IMR-90 (cell line): ENCODE measurements around the gene AHNAK2. TPM values are rescaled to one million over a fixed set of nuclear protein-coding genes. Genes with fewer than 3 reads are reported as not detected.
"Not testable (repeated sequence)": the region's sequence is repeated elsewhere in the genome, so short reads cannot be mapped to it uniquely, and the experiment has no call there.

Experiments used
- ATAC-seq: fragments of 200-7000 bp; cut with Tn5 transposase; 2 replicates; pipeline ENCODE4 v1.9.1; 2020; ENCODE audit warnings: low read depth, mild to moderate bottlenecking, moderate library complexity
- BruUV-seq: library from RNA; stranded (reverse); fragments of 400-500 nt; replicated peaks from 2 replicates; lab custom pipeline; 2021; lab: Mats Ljungman, UMichigan
- CTCF ChIA-PET: fragments of 300-600 bp; formaldehyde crosslinking; extraction: SDS; loops from one replicate; lab custom pipeline; 2021; ENCODE audit warnings: antibody characterized with exemption; lab: Yijun Ruan, JAX
- POLR2A ChIA-PET: fragments of 300-600 bp; sonication (Branson Sonifier 250); formaldehyde crosslinking; loops from one replicate; lab custom pipeline; 2022; ENCODE audit warnings: antibody characterized with exemption; ENCODE audit not compliant: unreplicated experiment; lab: Charles Lee
- DNase-seq: peaks from one replicate; pipeline ENCODE4 v3.0.0; 2013
- H2AFZ ChIP-seq: replicated peaks from 2 replicates; pipeline ENCODE3; 2013; ENCODE audit warnings: low read length, mild to moderate bottlenecking; ENCODE audit not compliant: poor library complexity
- H2AK5ac ChIP-seq: 2 replicates; pipeline ENCODE4 v1.6.1; 2013; ENCODE audit warnings: low read depth, low read length, inconsistent platforms
- H2AK9ac ChIP-seq: replicated peaks from 2 replicates; pipeline ENCODE3; 2013; ENCODE audit warnings: mild to moderate bottlenecking, low read depth, low read length, moderate library complexity; ENCODE audit not compliant: poor library complexity
- H2BK120ac ChIP-seq: 2 replicates; pipeline ENCODE4 v1.6.1; 2013; ENCODE audit warnings: low read depth, low read length, inconsistent platforms
- H2BK15ac ChIP-seq: 3 replicates; pipeline ENCODE4 v1.6.1; 2013; ENCODE audit warnings: low read depth, low read length, inconsistent platforms
- H2BK20ac ChIP-seq: 2 replicates; pipeline ENCODE4 v1.6.1; 2013; ENCODE audit warnings: low read depth, mild to moderate bottlenecking, inconsistent platforms, low read length, moderate library complexity
- H2BK5ac ChIP-seq: 2 replicates; pipeline ENCODE4 v1.6.1; 2013; ENCODE audit warnings: mild to moderate bottlenecking, low read depth, low read length, inconsistent platforms; ENCODE audit not compliant: poor library complexity, severe bottlenecking
- H3K14ac ChIP-seq: replicated peaks from 2 replicates; pipeline ENCODE4 v1.6.1; 2013; ENCODE audit warnings: low read depth, low read length, inconsistent platforms
- H3K18ac ChIP-seq: 2 replicates; pipeline ENCODE4 v1.6.1; 2013; ENCODE audit warnings: low read depth, low read length, control low read depth
- H3K23ac ChIP-seq: 2 replicates; pipeline ENCODE4 v1.6.1; 2013; ENCODE audit warnings: low read depth, low read length, inconsistent platforms
- H3K27ac ChIP-seq: 2 replicates; pipeline ENCODE4 v1.5.1; 2013; ENCODE audit warnings: mild to moderate bottlenecking, control low read depth, low read length; ENCODE audit not compliant: insufficient read depth
- H3K27me3 ChIP-seq: 2 replicates; pipeline ENCODE4 v1.6.1; 2013; ENCODE audit warnings: low read length; ENCODE audit not compliant: control insufficient read depth, insufficient read depth
- H3K36me3 ChIP-seq: 2 replicates; pipeline ENCODE4 v1.6.1; 2013; ENCODE audit warnings: low read length, mixed read lengths; ENCODE audit not compliant: control insufficient read depth, insufficient read depth
- H3K4ac ChIP-seq: 2 replicates; pipeline ENCODE4 v1.6.1; 2013; ENCODE audit warnings: low read depth, low read length, inconsistent platforms
- H3K4me1 ChIP-seq: 2 replicates; pipeline ENCODE4 v1.6.1; 2013; ENCODE audit warnings: low read length, mixed read lengths; ENCODE audit not compliant: control insufficient read depth, insufficient read depth
- H3K4me2 ChIP-seq: 2 replicates; pipeline ENCODE4 v1.6.1; 2013; ENCODE audit warnings: low read depth, mild to moderate bottlenecking, control low read depth, low read length, moderate library complexity
- H3K4me3 ChIP-seq: 2 replicates; pipeline ENCODE4 v1.5.1; 2013; ENCODE audit warnings: low read depth, mild to moderate bottlenecking, control low read depth, low read length, moderate library complexity; ENCODE audit not compliant: insufficient read depth
- H3K56ac ChIP-seq: 2 replicates; pipeline ENCODE4 v1.6.1; 2013; ENCODE audit warnings: low read length, inconsistent platforms; ENCODE audit not compliant: insufficient read depth; ENCODE audit errors: extremely low read depth
- H3K79me1 ChIP-seq, 2 experiments: 2 replicates each; pipeline ENCODE4 v1.6.1; 2013; ENCODE audit warnings: low read length in 2 of 2, inconsistent platforms in 1 of 2, low read depth in 1 of 2
- H3K9ac ChIP-seq: 2 replicates; pipeline ENCODE4 v1.6.1; 2013; ENCODE audit warnings: low read depth, low read length, control low read depth
- H3K9me1 ChIP-seq: 2 replicates; pipeline ENCODE4 v1.6.1; 2013; ENCODE audit warnings: low read length, inconsistent platforms; ENCODE audit not compliant: insufficient read depth
- H3K9me3 ChIP-seq: 2 replicates; pipeline ENCODE4 v1.6.1; 2013; ENCODE audit warnings: low read length; ENCODE audit not compliant: control insufficient read depth, insufficient read depth
- H4K20me1 ChIP-seq: 2 replicates; pipeline ENCODE4 v1.6.1; 2013; ENCODE audit warnings: low read length, inconsistent platforms; ENCODE audit not compliant: insufficient read depth
- H4K5ac ChIP-seq: 2 replicates; pipeline ENCODE4 v1.6.1; 2013; ENCODE audit warnings: mild to moderate bottlenecking, low read depth, low read length, control low read depth
- H4K8ac ChIP-seq, 2 experiments: 2 replicates each; pipeline ENCODE4 v1.6.1; 2013; ENCODE audit warnings: low read depth in 2 of 2, low read length in 2 of 2, control low read depth in 1 of 2, inconsistent platforms in 1 of 2
- H4K91ac ChIP-seq: 2 replicates; pipeline ENCODE4 v1.6.1; 2013; ENCODE audit warnings: low read depth, low read length, inconsistent platforms; ENCODE audit not compliant: insufficient read depth
- WGBS, 2 experiments: methylation state at CpG; one replicate each; pipeline versions ENCODE4 v1.1.5 to v1.1.7; 2013; ENCODE audit warnings: missing lambda C conversion rate in 2 of 2; ENCODE audit not compliant: insufficient read length in 1 of 2; ENCODE audit errors: extremely low coverage in 2 of 2; 5-methylcytosine and 5-hydroxymethylcytosine counted together
- dilution Hi-C: fragments of 300-500 bp; cut with HindIII; formaldehyde crosslinking; loops from one replicate; pipeline ENCODE4 v1.14.3; 2018; ENCODE audit warnings: low sequenced_read_pairs; ENCODE audit not compliant: unreplicated experiment
- in situ Hi-C: fragments of 300-500 bp; cut with MboI; formaldehyde crosslinking; loops from 3 replicates; pipeline ENCODE4 v1.14.3; 2019; ENCODE audit warnings: low sequenced_read_pairs, inconsistent platforms, mixed read lengths
- intact Hi-C: fragments of 100-400 bp; cut with micrococcal nuclease; formaldehyde crosslinking; loops from 2 replicates; pipeline ENCODE4 v1.10.0; 2022
- polyA plus RNA-seq, 3 experiments: library from polyadenylated mRNA; depleted of rRNA; stranded (reverse); fragments of >200 nt; gene quantifications; 2 replicates each; pipeline ENCODE4 v1.2.3, GENCODE V29; 2012; ENCODE audit warnings: low replicate concordance in 1 of 3
- total RNA-seq: library from RNA; depleted of rRNA; stranded (reverse); fragments of >200 nt; gene quantifications from 2 replicates; pipeline ENCODE4 v1.2.3, GENCODE V29; 2012

Gene AHNAK2
- total and polyA plus RNA-seq, 2 of the 4 experiments (the other 2 are of a cell fraction) = 2.6 to 7.9 TPM

DNA sequence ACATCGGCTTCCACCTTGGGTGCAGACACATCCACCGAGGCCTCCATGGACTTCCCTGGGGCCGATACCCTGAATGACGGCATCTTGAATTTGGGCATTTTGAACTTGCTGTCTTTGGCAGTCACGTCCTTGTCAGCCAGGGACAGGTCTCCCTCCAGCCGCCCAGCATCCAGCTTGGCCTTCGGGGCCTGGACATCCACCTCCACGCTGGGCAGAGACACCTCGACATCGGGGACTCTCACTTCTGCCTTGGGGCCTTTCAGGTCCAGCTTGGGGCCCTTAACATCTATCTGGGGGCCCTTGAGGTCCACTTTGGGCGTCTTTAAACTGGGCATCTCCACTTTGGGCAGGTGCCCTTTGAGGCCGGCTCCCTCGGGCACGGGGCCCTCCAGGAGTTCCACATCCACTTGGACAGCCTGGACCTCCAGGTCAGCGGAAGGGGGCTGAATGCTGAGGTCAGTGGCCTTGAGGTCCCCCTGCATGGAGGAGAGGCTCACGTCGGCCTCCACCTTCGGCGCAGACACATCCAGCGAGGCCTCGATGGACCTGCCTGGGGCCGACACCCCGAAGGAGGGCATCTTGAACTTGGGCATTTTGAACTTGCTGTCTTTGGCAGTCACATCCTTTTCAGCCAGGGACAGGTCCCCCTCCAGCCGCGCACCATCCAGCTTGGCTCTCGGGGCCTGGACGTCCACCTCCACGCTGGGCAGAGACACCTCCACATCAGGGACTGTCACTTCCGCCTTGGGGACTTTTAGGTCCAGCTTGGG, 33.6 kb downstream of the AHNAK2 start:
- H3K4me3 ChIP-seq, intact Hi-C loops, in situ Hi-C loops, DNase-seq, H3K79me1 ChIP-seq, H3K9me3 ChIP-seq, H4K20me1 ChIP-seq, H3K14ac ChIP-seq, H3K4me1 ChIP-seq, H2AK5ac ChIP-seq, H2BK20ac ChIP-seq, H3K27ac ChIP-seq, dilution Hi-C loops, H4K5ac ChIP-seq, H3K36me3 ChIP-seq, H3K9me1 ChIP-seq, ATAC-seq, H4K8ac ChIP-seq, H3K4me2 ChIP-seq, H3K56ac ChIP-seq, BruUV-seq, H2AFZ ChIP-seq, H3K18ac ChIP-seq, H2AK9ac ChIP-seq, H3K23ac ChIP-seq, H2BK120ac ChIP-seq, POLR2A ChIA-PET, H2BK5ac ChIP-seq, H2BK15ac ChIP-seq, H3K4ac ChIP-seq, H4K91ac ChIP-seq, H3K27me3 ChIP-seq, H3K9ac ChIP-seq: not testable (repeated sequence)
- 89% methylated on average over 22 of the region's 29 CpGs; no CpG with 5 or more reads in 1 of the 2 experiments for WGBS, 2 experiments
- CTCF ChIA-PET = interaction anchor here (1.0 kb wide), 1 partner anchor 24 kb away, joined by 3 read pairs; no protein-coding TSS in a partner anchor

GRCh38 chr14:104944016-104944308, 34.2 kb downstream of the AHNAK2 start:
- CTCF ChIA-PET = interaction anchor here (1.0 kb wide), 1 partner anchor 25 kb away, joined by 3 read pairs; no protein-coding TSS in a partner anchor
- H3K36me3 ChIP-seq, ATAC-seq, DNase-seq, H4K91ac ChIP-seq, H4K5ac ChIP-seq, intact Hi-C loops, H2BK20ac ChIP-seq, H3K4me3 ChIP-seq, H3K9me3 ChIP-seq, H3K4ac ChIP-seq, H2BK120ac ChIP-seq, H3K56ac ChIP-seq, dilution Hi-C loops, H3K27ac ChIP-seq, H2AK5ac ChIP-seq, H3K18ac ChIP-seq, BruUV-seq, H3K4me2 ChIP-seq, H2BK5ac ChIP-seq, H3K9me1 ChIP-seq, POLR2A ChIA-PET, H3K79me1 ChIP-seq, H2AK9ac ChIP-seq, H3K27me3 ChIP-seq, H4K8ac ChIP-seq, H4K20me1 ChIP-seq, H2AFZ ChIP-seq, H3K4me1 ChIP-seq, H3K23ac ChIP-seq, H3K14ac ChIP-seq, H3K9ac ChIP-seq, in situ Hi-C loops, H2BK15ac ChIP-seq: not testable (repeated sequence)
- WGBS, 2 experiments = 74% methylated on average over 6 of the region's 6 CpGs; no CpG with 5 or more reads in 1 of the 2 experiments
